ENCODE results near the gene KIF3A. TPM values are rescaled to one million over a fixed set of nuclear protein-coding genes. Genes with fewer than 3 reads are reported as not detected.

KIF3A gene
- total RNA-seq, 1 experiment from 2014 or later, result 12.7 TPM

DNA sequence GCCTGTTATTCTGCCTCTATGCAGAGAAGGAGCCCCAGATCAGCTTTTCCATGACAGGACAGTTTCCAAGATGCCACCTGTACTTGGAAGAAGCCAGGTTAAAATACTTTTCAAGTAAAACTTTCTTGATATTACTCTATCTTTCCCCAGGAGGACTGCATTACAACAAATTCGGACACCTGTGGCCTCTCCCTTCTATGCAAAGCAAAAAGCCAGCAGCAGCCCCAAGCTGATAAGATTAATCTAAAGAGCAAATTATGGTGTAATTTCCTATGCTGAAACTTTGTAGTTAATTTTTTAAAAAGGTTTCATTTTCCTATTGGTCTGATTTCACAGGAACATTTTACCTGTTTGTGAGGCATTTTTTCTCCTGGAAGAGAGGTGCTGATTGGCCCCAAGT, 63.9 kb downstream of the KIF3A start:
- Histone ChIP-seq H3K36me3 (ENCODE audit: control insufficient read depth in 1 of 2, insufficient read depth in 2 of 2, low read length in 2 of 2) (no peaks in the 10 kb centered on the region), H3K9ac (ENCODE audit: low read length) (no peak overlapping the region), H4K20me1 (ENCODE audit: insufficient read depth) (no peaks in the 10 kb centered on the region), H3K9me2 (ENCODE audit: insufficient read depth) (no peaks in the 10 kb centered on the region), H3K27ac (ENCODE audit: low read depth, low read length) (no peak overlapping the region), H3K27me3 (ENCODE audit: insufficient read depth, low read length) (no peaks in the 10 kb centered on the region), H3K4me2 (ENCODE audit: low read length) (no peak overlapping the region), H2AFZ (ENCODE audit: low read depth, low read length, poor library complexity, severe bottlenecking) (no peak overlapping the region), H3K4me3 (replicated peaks in 1 of 2; ENCODE audit: low read depth in 1 of 2, low read length in 2 of 2) (no peak overlapping the region), H3K9me3 (ENCODE audit: control insufficient read depth in 1 of 2, insufficient read depth in 1 of 2, low read depth in 1 of 2, low read length in 2 of 2) (no peaks in the 10 kb centered on the region), H3K79me2 (ENCODE audit: insufficient read depth, low read length) (no peaks in the 10 kb centered on the region), H3K4me1 (ENCODE audit: control insufficient read depth in 1 of 2, insufficient read depth in 2 of 2, low read length in 2 of 2) (peaks cover 24 to 34% of the 10 kb centered on the region in 2 experiments)
- ChIA-PET POLR2A (no interaction called here), CTCF (no interaction called here), RAD21 (ENCODE audit: low non-redundant PET in 1 of 2, low total read pairs in 2 of 2, uncharacterized antibody in 2 of 2, unreplicated experiment in 2 of 2) (no interaction called here)
- intact Hi-C loops (cut with micrococcal nuclease), result loop anchor here (10.0 kb wide), 1 partner anchor 149 kb away; no protein-coding TSS in a partner anchor
- ATAC-seq (no peak), DNase-seq (ENCODE audit: low read depth, low spot score) (no peak)
- no TSS peak for BruUV-seq (replicated peaks)
- TF ChIP-seq EGR1 (IDR thresholded peaks at IDR 0.05; ENCODE audit: low read depth), result no peak
- TF ChIP-seq JUND (IDR thresholded peaks at IDR 0.05), result no peak
- TF ChIP-seq ZNF274 (IDR thresholded peaks at IDR 0.05; ENCODE audit: low read depth, low read length), result no peak
- TF ChIP-seq SP1 (IDR thresholded peaks at IDR 0.05; ENCODE audit: low read depth), result no peak
- TF ChIP-seq YY1 (IDR thresholded peaks at IDR 0.05; ENCODE audit: extremely low read depth, insufficient replicate concordance, low read depth, low read length), result no peak
- no peak for TF ChIP-seq TCF7L2 (IDR thresholded peaks at IDR 0.05; ENCODE audit: borderline replicate concordance, extremely low read depth, insufficient read depth, insufficient read length)
- TF ChIP-seq, protein P1, sequence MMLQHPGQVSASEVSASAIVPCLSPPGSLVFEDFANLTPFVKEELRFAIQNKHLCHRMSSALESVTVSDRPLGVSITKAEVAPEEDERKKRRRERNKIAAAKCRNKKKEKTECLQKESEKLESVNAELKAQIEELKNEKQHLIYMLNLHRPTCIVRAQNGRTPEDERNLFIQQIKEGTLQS (IDR thresholded peaks at IDR 0.05), result no peak
- TF ChIP-seq, protein P2, sequence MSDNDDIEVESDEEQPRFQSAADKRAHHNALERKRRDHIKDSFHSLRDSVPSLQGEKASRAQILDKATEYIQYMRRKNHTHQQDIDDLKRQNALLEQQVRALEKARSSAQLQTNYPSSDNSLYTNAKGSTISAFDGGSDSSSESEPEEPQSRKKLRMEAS (IDR thresholded peaks at IDR 0.05), result no peak
- no peak for TF ChIP-seq ZFX (IDR thresholded peaks at IDR 0.05)
- TF ChIP-seq SRF (IDR thresholded peaks at IDR 0.05; ENCODE audit: low read depth), result no peak
- TF ChIP-seq, protein P3, sequence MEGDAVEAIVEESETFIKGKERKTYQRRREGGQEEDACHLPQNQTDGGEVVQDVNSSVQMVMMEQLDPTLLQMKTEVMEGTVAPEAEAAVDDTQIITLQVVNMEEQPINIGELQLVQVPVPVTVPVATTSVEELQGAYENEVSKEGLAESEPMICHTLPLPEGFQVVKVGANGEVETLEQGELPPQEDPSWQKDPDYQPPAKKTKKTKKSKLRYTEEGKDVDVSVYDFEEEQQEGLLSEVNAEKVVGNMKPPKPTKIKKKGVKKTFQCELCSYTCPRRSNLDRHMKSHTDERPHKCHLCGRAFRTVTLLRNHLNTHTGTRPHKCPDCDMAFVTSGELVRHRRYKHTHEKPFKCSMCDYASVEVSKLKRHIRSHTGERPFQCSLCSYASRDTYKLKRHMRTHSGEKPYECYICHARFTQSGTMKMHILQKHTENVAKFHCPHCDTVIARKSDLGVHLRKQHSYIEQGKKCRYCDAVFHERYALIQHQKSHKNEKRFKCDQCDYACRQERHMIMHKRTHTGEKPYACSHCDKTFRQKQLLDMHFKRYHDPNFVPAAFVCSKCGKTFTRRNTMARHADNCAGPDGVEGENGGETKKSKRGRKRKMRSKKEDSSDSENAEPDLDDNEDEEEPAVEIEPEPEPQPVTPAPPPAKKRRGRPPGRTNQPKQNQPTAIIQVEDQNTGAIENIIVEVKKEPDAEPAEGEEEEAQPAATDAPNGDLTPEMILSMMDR (IDR thresholded peaks at IDR 0.05 in 2 of 3, conservative IDR thresholded peaks at IDR 0.05 in 1 of 3; ENCODE audit: borderline replicate concordance in 1 of 3, insufficient read depth in 1 of 3, low read depth in 2 of 3, low read length in 2 of 3), result no peak
- TF ChIP-seq POLR2A (IDR thresholded peaks at IDR 0.05; ENCODE audit: borderline replicate concordance, extremely low read depth, insufficient read depth, insufficient read length), result no peak
- no peak for TF ChIP-seq ELF1 (IDR thresholded peaks at IDR 0.05; ENCODE audit: borderline replicate concordance, low read depth)
- no peak for TF ChIP-seq EZH2phosphoT487 (IDR thresholded peaks at IDR 0.05; ENCODE audit: borderline replicate concordance)
- TF ChIP-seq RAD21 (IDR thresholded peaks at IDR 0.05; ENCODE audit: low read depth), result no peak
- no peak for TF ChIP-seq SIN3A (IDR thresholded peaks at IDR 0.05; ENCODE audit: low read depth)
